Measurements from ENCODE around the gene OR1F1.
A peak's percentile ranks its signal among the peaks of the same experiment; 100 is the strongest.

Gene OR1F1

GRCh38 chr16:3147046-3147756 is 40.8 kb upstream of the OR1F1 start:
- ATAC-seq (replicated peaks) (no peak), DNase-seq (no peak)
- Mint-ChIP-seq H3K27me3 (peaks cover 0 to 11% of the 10 kb centered on the region in 2 donors), H3K4me3 (no peak overlapping the region), H3K27ac (no peak overlapping the region), H3K4me1 (peaks cover 16 to 25% of the 10 kb centered on the region in 2 donors), H3K9me3 (peaks cover 0 to 1% of the 10 kb centered on the region in 2 donors), H3K36me3 (peaks cover 8 to 16% of the 10 kb centered on the region in 2 donors)

DNA sequence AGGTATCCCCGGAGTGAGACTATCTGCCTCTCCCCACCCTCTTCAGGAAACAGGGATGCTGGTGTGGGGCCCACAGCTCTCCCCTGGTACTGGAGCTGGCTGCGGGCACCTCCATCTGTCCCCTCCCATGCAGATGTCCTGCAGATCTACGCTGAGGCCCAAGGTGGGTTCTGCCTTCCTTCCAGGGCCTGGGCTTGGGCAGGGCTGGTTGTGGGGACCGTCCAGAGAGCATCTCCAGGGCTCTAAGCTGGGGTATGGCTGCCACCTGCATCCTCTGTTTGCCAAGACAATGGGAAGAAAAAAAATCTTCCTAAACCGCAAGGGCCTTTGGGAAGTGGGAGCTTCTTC is 40.3 kb upstream of the OR1F1 start:
- H3K9me3 Mint-ChIP-seq = peaks cover 0 to 1% of the 10 kb centered on the region in 2 donors
- H3K4me1 Mint-ChIP-seq = peaks cover 17 to 30% of the 10 kb centered on the region in 2 donors
- no peak for ATAC-seq (replicated peaks)
- DNase-seq = no peak
- H3K36me3 Mint-ChIP-seq = peaks cover 7 to 14% of the 10 kb centered on the region in 2 donors
- peaks cover 3 to 11% of the 10 kb centered on the region in 2 donors for H3K27me3 Mint-ChIP-seq
- no peak overlapping the region for H3K27ac Mint-ChIP-seq
- no peak overlapping the region for H3K4me3 Mint-ChIP-seq

DNA sequence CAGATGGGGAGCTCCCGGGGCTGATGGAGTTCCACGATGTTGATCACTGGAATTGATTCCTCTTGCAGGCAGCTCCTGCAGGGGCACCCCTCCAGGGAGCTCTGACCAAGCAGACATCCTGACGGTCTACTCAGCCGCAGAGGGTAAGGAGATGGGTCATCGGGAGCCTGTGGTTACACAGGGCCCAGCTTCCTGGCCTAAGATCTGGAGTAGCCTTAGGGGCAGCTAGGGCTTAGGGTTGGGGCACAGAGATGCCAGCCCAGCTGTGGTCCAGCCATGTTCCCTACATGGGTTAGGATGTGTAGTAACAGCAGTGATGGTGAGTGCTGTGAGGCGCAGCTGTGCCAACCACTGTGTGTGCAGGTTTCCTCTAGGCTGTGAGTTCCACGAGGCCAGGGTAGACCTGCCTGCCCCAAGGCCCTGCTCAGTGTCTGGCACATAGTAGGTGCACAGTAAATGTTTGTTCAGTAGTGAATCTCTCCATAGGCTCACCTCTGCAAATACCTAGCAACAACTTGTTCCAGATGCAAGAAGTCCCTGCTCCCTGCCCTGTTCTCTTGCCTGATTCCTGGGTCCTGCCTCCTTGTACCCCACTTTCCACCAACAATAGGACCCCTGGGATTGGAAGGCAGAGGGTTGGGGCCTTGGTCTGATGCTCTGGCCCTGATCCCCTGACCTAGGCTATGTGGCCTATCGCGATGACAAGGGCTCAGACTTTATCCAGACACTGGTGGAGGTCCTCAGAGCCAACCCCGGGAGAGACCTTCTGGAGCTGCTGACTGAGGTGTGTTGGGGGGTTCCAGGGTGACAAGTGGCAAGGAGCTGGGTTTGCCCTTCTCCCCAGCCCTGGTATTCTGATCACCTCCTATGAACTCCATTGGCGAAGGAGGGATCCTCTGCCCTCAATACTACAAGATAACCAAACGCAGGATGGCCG is 39.5 kb upstream of the OR1F1 start:
- peaks cover 0 to 1% of the 10 kb centered on the region in 2 donors for H3K9me3 Mint-ChIP-seq
- ATAC-seq (replicated peaks) = no peak
- no peak for DNase-seq
- H3K27ac Mint-ChIP-seq = peak overlapping the region; percentile 75
- peaks cover 19 to 32% of the 10 kb centered on the region in 2 donors for H3K4me1 Mint-ChIP-seq
- H3K27me3 Mint-ChIP-seq = peaks cover 5 to 11% of the 10 kb centered on the region in 2 donors
- peak overlapping the region; percentile 92 to 95 for H3K4me3 Mint-ChIP-seq
- peaks cover 7 to 11% of the 10 kb centered on the region in 2 donors for H3K36me3 Mint-ChIP-seq

DNA sequence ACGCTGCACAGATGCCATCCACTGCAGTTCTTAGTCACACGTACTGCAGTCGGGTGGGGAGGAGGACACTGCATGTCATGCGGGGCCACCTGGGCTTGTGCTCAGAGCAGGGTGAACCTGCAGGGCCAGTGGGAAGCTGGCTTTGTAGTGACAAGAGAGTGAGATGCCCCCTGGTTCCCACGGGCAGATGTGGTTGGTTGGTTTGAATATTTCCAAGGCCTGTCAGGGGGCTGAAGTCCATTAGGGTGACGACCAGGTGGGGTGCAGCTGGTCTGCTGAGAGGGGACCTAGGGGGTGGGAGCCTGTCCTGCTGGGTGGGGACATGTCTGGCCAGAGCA is 38.8 kb upstream of the OR1F1 start:
- peaks cover 5 to 11% of the 10 kb centered on the region in 2 donors for H3K27me3 Mint-ChIP-seq
- ATAC-seq (replicated peaks) (no peak), DNase-seq (no peak)
- peak overlapping the region; percentile 75 for H3K27ac Mint-ChIP-seq
- peaks cover 1% of the 10 kb centered on the region in 2 donors for H3K9me3 Mint-ChIP-seq
- H3K4me1 Mint-ChIP-seq = peaks cover 20 to 32% of the 10 kb centered on the region in 2 donors
- peak overlapping the region; percentile 92 to 95 for H3K4me3 Mint-ChIP-seq
- H3K36me3 Mint-ChIP-seq = peaks cover 7 to 11% of the 10 kb centered on the region in 2 donors

DNA sequence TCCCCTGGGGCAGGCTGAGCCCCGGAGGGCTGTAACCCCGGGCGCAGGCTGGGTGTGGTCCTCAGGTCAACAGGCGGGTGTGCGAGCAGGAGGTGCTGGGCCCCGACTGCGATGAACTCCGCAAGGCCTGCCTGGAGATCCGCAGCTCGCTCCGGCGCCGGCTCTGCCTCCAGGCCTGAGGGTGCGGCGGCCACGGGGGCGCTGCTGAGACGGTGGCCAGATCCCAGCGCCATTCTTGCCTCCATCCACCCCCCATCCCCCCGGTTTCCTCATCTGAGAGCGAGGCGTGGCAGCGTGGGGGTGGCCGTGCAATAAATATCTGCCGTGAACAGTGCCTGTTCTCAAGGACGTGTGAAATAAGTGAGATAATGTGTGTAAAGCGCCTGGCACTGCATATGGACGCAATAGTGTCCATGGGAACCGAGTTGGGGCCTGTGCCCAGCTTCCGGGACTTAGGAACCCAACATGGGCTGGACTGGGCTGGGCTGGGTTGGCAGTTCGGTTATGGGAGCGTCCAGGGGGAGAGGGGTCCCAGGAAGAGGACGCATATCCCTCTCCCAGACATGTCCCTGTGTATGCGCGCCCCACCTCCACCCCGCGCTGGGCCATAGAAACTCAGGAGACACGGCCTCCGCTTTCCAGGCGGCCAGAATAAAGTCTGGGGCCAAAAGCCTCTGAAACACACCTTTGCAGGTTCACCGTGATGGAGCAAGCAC is 38.2 kb upstream of the OR1F1 start:
- H3K27me3 Mint-ChIP-seq = peaks cover 5 to 11% of the 10 kb centered on the region in 2 donors
- peak overlapping the region; percentile 89 for H3K27ac Mint-ChIP-seq
- ATAC-seq (replicated peaks) (peak; percentile 40 to 53), DNase-seq (peak; percentile 60)
- peaks cover 1 to 4% of the 10 kb centered on the region in 2 donors for H3K9me3 Mint-ChIP-seq
- peaks cover 22 to 32% of the 10 kb centered on the region in 2 donors for H3K4me1 Mint-ChIP-seq
- peaks cover 7 to 11% of the 10 kb centered on the region in 2 donors for H3K36me3 Mint-ChIP-seq
- H3K4me3 Mint-ChIP-seq = peak overlapping the region; percentile 92 to 95

- Mint-ChIP-seq H3K27me3 (peaks cover 5 to 11% of the 10 kb centered on the region in 2 donors), H3K36me3 (peaks cover 7 to 11% of the 10 kb centered on the region in 2 donors), H3K9me3 (peaks cover 4% of the 10 kb centered on the region in 2 donors), H3K4me3 (peak overlapping the region; percentile 92 to 95), H3K27ac (peak overlapping the region; percentile 98), H3K4me1 (peaks cover 23 to 32% of the 10 kb centered on the region in 2 donors)
- ATAC-seq (replicated peaks) (peak; percentile 83 to 90), DNase-seq (peak; percentile 98)
These were observed 37.4 kb upstream of the OR1F1 start for GRCh38 chr16:3150346-3151218.

GRCh38 chr16:3152027-3152276 is 36.1 kb upstream of the OR1F1 start:
- Mint-ChIP-seq H3K9me3 (peaks cover 4% of the 10 kb centered on the region in 2 donors), H3K27ac (peak overlapping the region; percentile 96), H3K36me3 (peaks cover 7 to 11% of the 10 kb centered on the region in 2 donors), H3K4me3 (peak overlapping the region; percentile 76 to 79), H3K27me3 (peaks cover 5 to 11% of the 10 kb centered on the region in 2 donors), H3K4me1 (peaks cover 23 to 32% of the 10 kb centered on the region in 2 donors)
- no peak for ATAC-seq (replicated peaks)
- no peak for DNase-seq

- Mint-ChIP-seq H3K36me3 (peaks cover 9 to 13% of the 10 kb centered on the region in 2 donors), H3K4me3 (peak overlapping the region; percentile 76 to 79), H3K27ac (peak overlapping the region; percentile 96), H3K4me1 (peaks cover 25 to 36% of the 10 kb centered on the region in 2 donors), H3K9me3 (peaks cover 4% of the 10 kb centered on the region in 2 donors), H3K27me3 (peaks cover 5 to 10% of the 10 kb centered on the region in 2 donors)
- ATAC-seq (replicated peaks) = peak in 1 of 2 donors; percentile 24
- peak; percentile 77 for DNase-seq
These were observed 35.6 kb upstream of the OR1F1 start for GRCh38 chr16:3152277-3152990.

- H3K4me1 Mint-ChIP-seq = peaks cover 31 to 42% of the 10 kb centered on the region in 2 donors
- peak overlapping the region; percentile 96 for H3K27ac Mint-ChIP-seq
- ATAC-seq (replicated peaks) (no peak), DNase-seq (no peak)
- H3K4me3 Mint-ChIP-seq = peak overlapping the region; percentile 76 to 79
- peaks cover 13 to 18% of the 10 kb centered on the region in 2 donors for H3K36me3 Mint-ChIP-seq
- H3K27me3 Mint-ChIP-seq = peaks cover 8 to 10% of the 10 kb centered on the region in 2 donors
- H3K9me3 Mint-ChIP-seq = peaks cover 4% of the 10 kb centered on the region in 2 donors
These were observed 35.0 kb upstream of the OR1F1 start for GRCh38 chr16:3152991-3153368.

DNA sequence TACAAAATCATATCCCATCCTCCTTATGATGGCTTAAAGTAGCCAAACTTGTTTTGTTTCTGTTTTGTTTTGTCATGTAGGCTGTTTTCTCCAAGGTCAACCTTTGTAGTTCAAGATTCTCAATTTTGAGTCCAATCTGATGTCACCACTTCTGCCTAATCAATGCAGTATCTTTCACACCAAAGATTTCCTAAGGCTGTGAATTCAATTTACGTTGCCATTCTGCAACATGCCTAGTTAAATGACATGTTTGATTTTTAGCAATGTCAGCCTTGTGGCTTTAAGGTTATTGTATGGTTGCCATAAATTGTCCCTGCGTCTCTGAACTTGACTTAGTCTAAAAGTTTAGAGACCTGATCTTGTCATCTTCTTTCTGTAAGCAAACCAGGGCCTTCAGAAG is 32.8 kb upstream of the OR1F1 start:
- Mint-ChIP-seq H3K27me3 (peaks cover 10 to 13% of the 10 kb centered on the region in 2 donors), H3K36me3 (peaks cover 15 to 24% of the 10 kb centered on the region in 2 donors), H3K9me3 (peaks cover 4% of the 10 kb centered on the region in 2 donors), H3K4me1 (peaks cover 33 to 50% of the 10 kb centered on the region in 2 donors), H3K27ac (no peak overlapping the region), H3K4me3 (no peak overlapping the region)
- ATAC-seq (replicated peaks) = no peak
- DNase-seq = no peak

DNA sequence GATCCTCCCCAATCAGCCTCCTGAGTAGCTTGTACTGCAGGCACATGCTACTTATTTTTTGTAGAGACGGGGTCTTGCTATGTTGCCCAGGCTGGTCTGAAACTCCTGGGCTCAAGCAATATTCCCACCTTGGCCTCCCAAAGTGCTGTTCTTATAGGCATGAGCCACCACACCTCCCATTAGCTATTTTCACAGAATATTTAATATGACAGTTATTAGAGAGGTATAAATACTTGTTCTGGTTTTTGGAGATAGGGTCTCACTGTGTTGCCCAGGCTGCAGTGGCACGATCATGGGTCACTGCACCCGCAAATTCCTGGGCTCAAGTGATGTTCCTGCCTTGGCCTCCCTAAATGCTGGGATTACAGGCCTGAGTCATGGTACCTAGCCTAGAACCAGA is 32.0 kb upstream of the OR1F1 start:
- no peak overlapping the region for H3K27ac Mint-ChIP-seq
- H3K9me3 Mint-ChIP-seq = peaks cover 2 to 4% of the 10 kb centered on the region in 2 donors
- peaks cover 5 to 13% of the 10 kb centered on the region in 2 donors for H3K27me3 Mint-ChIP-seq

GRCh38 chr16:3157229-3158025 is 30.6 kb upstream of the OR1F1 start:
- Mint-ChIP-seq H3K4me1 (peaks cover 25 to 35% of the 10 kb centered on the region in 2 donors), H3K9me3 (peaks cover 2 to 4% of the 10 kb centered on the region in 2 donors), H3K27ac (peak overlapping the region; percentile 97), H3K36me3 (peaks cover 11 to 18% of the 10 kb centered on the region in 2 donors), H3K27me3 (peaks cover 5 to 13% of the 10 kb centered on the region in 2 donors), H3K4me3 (peak overlapping the region; percentile 91 to 94)
- ATAC-seq (replicated peaks) (peak; percentile 10 to 13), DNase-seq (no peak)

More for the DNA sequence above, 32.0 kb upstream of the OR1F1 start:
- H3K36me3 Mint-ChIP-seq = peaks cover 11 to 18% of the 10 kb centered on the region in 2 donors
- H3K4me1 Mint-ChIP-seq = peaks cover 29 to 44% of the 10 kb centered on the region in 2 donors
- ATAC-seq (replicated peaks) (no peak), DNase-seq (no peak)
- H3K4me3 Mint-ChIP-seq = no peak overlapping the region

All from stimulated activated naive B cell treated with anti-CD40 and anti-IgM and Interleukin-4, amounts not matched to agents 10 μg/mL and 1 μg/mL and 100 μg/mL, for 72 hours (primary cell).